Measurements from ENCODE around the gene DENND4A. TPM values are rescaled to one million over a fixed set of nuclear protein-coding genes. Genes with fewer than 3 reads are reported as not detected.
A peak's percentile ranks its signal among the peaks of the same experiment; 100 is the strongest.
"Not testable (repeated sequence)": the region's sequence is repeated elsewhere in the genome, so short reads cannot be mapped to it uniquely, and the experiment has no call there.

The DENND4A gene
- total RNA-seq, 1 experiment from 2014 or later = 62.4 TPM

DNA sequence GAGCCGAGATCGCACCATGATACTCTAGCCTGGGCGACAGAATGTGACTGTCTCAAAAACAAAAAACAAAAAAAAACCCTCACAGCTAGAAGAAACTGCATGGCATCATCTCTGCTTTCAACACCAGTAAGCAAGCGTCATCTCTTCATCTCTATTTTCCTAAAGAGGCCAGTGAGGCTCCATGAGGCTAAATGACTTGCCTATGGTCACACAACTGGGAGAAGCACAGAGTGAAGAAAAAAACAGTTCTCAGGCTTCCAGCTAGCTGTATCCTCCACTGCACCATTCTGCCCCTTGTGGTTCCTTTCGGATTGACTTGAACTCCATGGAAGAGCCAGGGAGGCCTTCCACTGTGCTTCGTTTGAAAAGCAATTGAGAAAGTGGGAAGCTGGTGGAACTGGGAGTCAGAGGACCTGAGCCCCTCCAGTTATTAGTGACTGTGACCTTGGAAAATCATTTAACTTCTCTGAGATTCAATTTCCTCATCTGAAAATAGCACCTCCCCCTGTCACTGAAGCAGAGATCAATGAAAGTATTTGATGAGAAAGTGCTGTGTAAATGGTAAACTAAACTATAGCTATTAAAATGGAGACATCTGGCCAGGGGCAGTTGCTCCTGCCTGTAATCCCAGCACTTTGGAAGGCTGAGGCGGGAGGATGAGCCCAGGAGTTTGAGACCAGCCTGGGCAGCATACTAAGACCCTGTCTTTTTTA is 32.1 kb upstream of the DENND4A start:
- Histone ChIP-seq H3K79me2 (ENCODE audit: low read length) (no peaks in the 10 kb centered on the region), H3K27ac (ENCODE audit: low read length) (no peak overlapping the region), H2AFZ (ENCODE audit: low read length) (no peak overlapping the region; the same call in 1 of the 2 replicates), H3K9ac (ENCODE audit: low read length) (no peak overlapping the region), H3K4me2 (ENCODE audit: low read depth, low read length, poor library complexity, severe bottlenecking) (no peak overlapping the region), H4K20me1 (ENCODE audit: insufficient read depth, low read depth, low read length) (no peaks in the 10 kb centered on the region), H3K9me3 (ENCODE audit: low read length) (no peaks in the 10 kb centered on the region), H3K9me2 (replicated peaks; ENCODE audit: insufficient read depth, low read length) (no peaks in the 10 kb centered on the region), H3K36me3 (ENCODE audit: insufficient read depth, low read length) (no peaks in the 10 kb centered on the region), H3K27me3 (ENCODE audit: low read length) (no peaks in the 10 kb centered on the region), H3K4me3 (ENCODE audit: low read length) (no peak overlapping the region), H3K4me1 (ENCODE audit: low read length) (peaks cover 21% of the 10 kb centered on the region)
- peak; percentile 72 for DNase-seq

DNA sequence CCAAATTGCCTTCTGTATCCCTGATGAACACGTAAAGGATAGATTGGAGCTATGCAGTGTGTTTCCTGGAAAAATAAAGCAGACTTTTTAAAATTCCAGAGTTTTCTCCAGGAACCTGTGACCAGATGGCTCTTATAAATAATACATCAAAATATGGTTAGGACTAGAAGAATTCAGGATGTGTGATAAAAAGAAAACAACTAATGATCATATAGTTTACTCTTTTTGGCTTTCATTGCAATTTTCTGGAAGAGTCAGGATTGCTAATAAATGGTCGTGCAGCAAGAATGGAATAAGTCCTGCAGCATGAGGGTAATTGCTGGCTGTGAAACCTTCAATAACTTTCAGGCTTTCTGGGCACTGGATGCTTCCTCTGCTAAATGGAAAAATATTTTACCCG is 30.2 kb upstream of the DENND4A start:
- H2AFZ ChIP-seq (ENCODE audit: low read length) = no peak overlapping the region

DNA sequence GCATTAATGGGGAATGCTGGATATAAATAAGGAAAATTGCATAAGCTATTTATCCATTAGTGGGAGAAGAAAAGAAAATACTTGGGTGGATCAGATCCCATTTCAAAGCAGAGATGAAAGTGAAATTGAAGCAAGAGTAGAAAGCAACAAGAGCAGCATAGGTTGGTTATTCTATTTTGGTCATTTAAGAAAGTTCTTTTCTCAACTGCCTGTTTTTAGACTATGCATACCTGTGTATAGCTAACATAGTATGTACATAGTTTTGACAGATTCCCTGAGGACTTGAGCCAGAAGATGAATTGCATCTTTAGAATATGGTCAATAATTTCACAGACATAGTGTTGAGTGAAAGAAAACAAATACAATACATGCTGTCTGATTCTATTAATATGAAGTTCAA is 29.0 kb upstream of the DENND4A start:
- Histone ChIP-seq H3K4me1 (ENCODE audit: low read length) (peaks cover 11% of the 10 kb centered on the region), H3K9ac (ENCODE audit: low read length) (no peak overlapping the region), H3K36me3 (ENCODE audit: insufficient read depth, low read length) (no peaks in the 10 kb centered on the region), H4K20me1 (ENCODE audit: insufficient read depth, low read depth, low read length) (no peaks in the 10 kb centered on the region), H3K79me2 (ENCODE audit: low read length) (no peaks in the 10 kb centered on the region), H3K9me2 (replicated peaks; ENCODE audit: insufficient read depth, low read length) (no peaks in the 10 kb centered on the region), H3K27ac (ENCODE audit: low read length) (no peak overlapping the region), H3K9me3 (ENCODE audit: low read length) (no peaks in the 10 kb centered on the region), H2AFZ (ENCODE audit: low read length) (no peak overlapping the region), H3K4me2 (ENCODE audit: low read depth, low read length, poor library complexity, severe bottlenecking) (no peak overlapping the region), H3K4me3 (ENCODE audit: low read length) (no peak overlapping the region), H3K27me3 (ENCODE audit: low read length) (no peaks in the 10 kb centered on the region)
- DNase-seq = no peak

More for the DNA sequence above, 30.2 kb upstream of the DENND4A start:
- Histone ChIP-seq H3K9me3 (ENCODE audit: low read length) (no peaks in the 10 kb centered on the region), H3K36me3 (ENCODE audit: insufficient read depth, low read length) (no peaks in the 10 kb centered on the region), H4K20me1 (ENCODE audit: insufficient read depth, low read depth, low read length) (no peaks in the 10 kb centered on the region), H3K9me2 (replicated peaks; ENCODE audit: insufficient read depth, low read length) (no peaks in the 10 kb centered on the region), H3K27me3 (ENCODE audit: low read length) (no peaks in the 10 kb centered on the region), H3K27ac (ENCODE audit: low read length) (no peak overlapping the region), H3K79me2 (ENCODE audit: low read length) (no peaks in the 10 kb centered on the region), H3K4me2 (ENCODE audit: low read depth, low read length, poor library complexity, severe bottlenecking) (no peak overlapping the region), H3K9ac (ENCODE audit: low read length) (no peak overlapping the region), H3K4me3 (ENCODE audit: low read length) (no peak overlapping the region), H3K4me1 (ENCODE audit: low read length) (peaks cover 22% of the 10 kb centered on the region)
- DNase-seq = no peak

DNA sequence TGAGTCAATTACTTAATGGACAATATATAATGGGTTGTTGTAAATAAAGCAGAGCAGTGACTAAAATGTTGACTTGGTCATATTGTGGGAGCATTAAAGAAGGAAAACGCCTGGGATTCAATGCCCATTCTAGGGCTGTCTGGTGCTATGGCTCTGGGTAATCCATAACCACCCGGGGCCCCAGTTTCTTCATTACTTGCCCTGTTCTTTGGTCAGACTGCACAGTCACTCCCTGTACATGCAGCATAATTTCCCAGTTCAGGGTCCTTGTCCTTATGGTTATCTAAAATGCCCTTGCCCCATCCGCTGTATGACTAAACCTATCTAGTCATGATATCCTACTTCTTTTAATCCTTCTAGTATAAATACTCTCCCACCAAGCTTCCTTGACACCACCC is 27.5 kb upstream of the DENND4A start:
- H3K4me3 ChIP-seq (ENCODE audit: low read length) = no peak overlapping the region
- H2AFZ ChIP-seq (ENCODE audit: low read length) = 0 out of 2 replicates have a peak overlapping the region, but pooled peaks have one; percentile 76
- H3K4me2 ChIP-seq (ENCODE audit: low read depth, low read length, poor library complexity, severe bottlenecking) = peak overlapping the region; percentile 3

DNA sequence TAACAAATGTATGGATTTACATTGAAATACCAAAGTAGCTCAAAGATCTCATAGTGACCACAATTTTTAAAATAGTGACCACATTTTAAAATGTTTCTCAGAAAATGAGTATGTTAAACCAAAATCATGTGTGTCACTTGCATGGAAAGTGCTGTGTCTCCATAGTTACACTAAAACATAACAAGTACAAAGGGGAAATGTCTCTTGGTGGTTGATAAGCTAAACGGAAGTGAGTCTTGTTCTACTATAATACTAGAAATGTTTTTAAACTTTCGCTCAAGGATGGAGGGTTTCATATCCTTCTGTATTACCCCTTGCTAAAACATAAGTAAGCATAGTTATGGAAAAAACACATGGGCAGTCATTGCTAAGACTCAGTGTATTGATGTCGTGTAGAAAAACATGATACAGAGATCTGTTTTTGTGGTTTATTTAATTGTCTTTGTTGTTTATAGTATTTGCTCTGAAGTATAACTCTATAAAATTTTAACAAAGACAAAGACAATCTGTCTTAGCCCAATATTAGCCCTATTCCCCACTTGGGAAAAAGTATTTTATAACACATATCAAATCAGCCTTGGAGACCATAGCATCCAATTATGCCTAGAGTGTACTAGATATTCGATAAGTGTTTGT is 27.0 kb upstream of the DENND4A start:
- Histone ChIP-seq H3K36me3 (ENCODE audit: insufficient read depth, low read length) (no peaks in the 10 kb centered on the region), H3K9me3 (ENCODE audit: low read length) (no peaks in the 10 kb centered on the region), H3K4me1 (ENCODE audit: low read length) (peaks cover 14% of the 10 kb centered on the region), H3K9ac (ENCODE audit: low read length) (no peak overlapping the region), H2AFZ (ENCODE audit: low read length) (peak overlapping the region; percentile 76; the same call in 1 of the 2 replicates), H3K4me3 (ENCODE audit: low read length) (no peak overlapping the region), H3K9me2 (replicated peaks; ENCODE audit: insufficient read depth, low read length) (no peaks in the 10 kb centered on the region), H3K4me2 (ENCODE audit: low read depth, low read length, poor library complexity, severe bottlenecking) (peak overlapping the region; percentile 3), H3K27me3 (ENCODE audit: low read length) (no peaks in the 10 kb centered on the region), H3K27ac (ENCODE audit: low read length) (no peak overlapping the region), H4K20me1 (ENCODE audit: insufficient read depth, low read depth, low read length) (no peaks in the 10 kb centered on the region), H3K79me2 (ENCODE audit: low read length) (no peaks in the 10 kb centered on the region)
- peak; percentile 78 for DNase-seq

More for the DNA sequence above, 27.5 kb upstream of the DENND4A start:
- no peaks in the 10 kb centered on the region for H4K20me1 ChIP-seq (ENCODE audit: insufficient read depth, low read depth, low read length)
- H3K79me2 ChIP-seq (ENCODE audit: low read length) = no peaks in the 10 kb centered on the region
- H3K27ac ChIP-seq (ENCODE audit: low read length) = no peak overlapping the region
- no peaks in the 10 kb centered on the region for H3K9me3 ChIP-seq (ENCODE audit: low read length)
- H3K9me2 ChIP-seq (replicated peaks; ENCODE audit: insufficient read depth, low read length) = no peaks in the 10 kb centered on the region
- H3K4me1 ChIP-seq (ENCODE audit: low read length) = peaks cover 11% of the 10 kb centered on the region
- no peak overlapping the region for H3K9ac ChIP-seq (ENCODE audit: low read length)
- H3K36me3 ChIP-seq (ENCODE audit: insufficient read depth, low read length) = no peaks in the 10 kb centered on the region
- DNase-seq = no peak
- H3K27me3 ChIP-seq (ENCODE audit: low read length) = no peaks in the 10 kb centered on the region

DNA sequence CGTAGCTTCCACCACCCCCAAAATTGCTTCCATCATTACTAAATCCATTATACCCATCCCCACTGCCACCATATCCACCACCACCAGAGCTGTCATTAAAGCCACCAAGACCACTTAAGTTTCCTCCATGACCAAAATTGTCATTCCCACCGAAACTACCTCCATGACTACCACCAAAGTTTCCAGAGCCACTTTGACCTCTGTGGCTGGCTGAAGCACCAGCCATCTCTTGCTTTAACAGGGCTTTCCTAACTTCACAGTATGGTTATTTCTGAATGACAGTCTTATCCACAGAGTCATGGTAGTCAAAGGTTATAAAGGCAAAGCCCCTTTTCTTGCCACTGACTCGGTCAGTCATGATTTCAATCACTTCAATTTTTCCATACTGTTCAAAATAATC is 24.3 kb upstream of the DENND4A start:
- no peaks in the 10 kb centered on the region for H4K20me1 ChIP-seq (ENCODE audit: insufficient read depth, low read depth, low read length)
- no peaks in the 10 kb centered on the region for H3K27me3 ChIP-seq (ENCODE audit: low read length)
- no peak for DNase-seq
- H3K9ac ChIP-seq (ENCODE audit: low read length) = no peak overlapping the region
- H3K9me2 ChIP-seq (replicated peaks; ENCODE audit: insufficient read depth, low read length) = no peaks in the 10 kb centered on the region
- no peak overlapping the region for H3K27ac ChIP-seq (ENCODE audit: low read length)
- no peaks in the 10 kb centered on the region for H3K79me2 ChIP-seq (ENCODE audit: low read length)
- H2AFZ ChIP-seq (ENCODE audit: low read length) = no peak overlapping the region
- H3K4me3 ChIP-seq (ENCODE audit: low read length) = no peak overlapping the region
- no peaks in the 10 kb centered on the region; the same call in 1 of the 2 replicates for H3K9me3 ChIP-seq (ENCODE audit: low read length)
- peaks cover 16% of the 10 kb centered on the region for H3K4me1 ChIP-seq (ENCODE audit: low read length)
- no peaks in the 10 kb centered on the region for H3K36me3 ChIP-seq (ENCODE audit: insufficient read depth, low read length)
- no peak overlapping the region for H3K4me2 ChIP-seq (ENCODE audit: low read depth, low read length, poor library complexity, severe bottlenecking)

DNA sequence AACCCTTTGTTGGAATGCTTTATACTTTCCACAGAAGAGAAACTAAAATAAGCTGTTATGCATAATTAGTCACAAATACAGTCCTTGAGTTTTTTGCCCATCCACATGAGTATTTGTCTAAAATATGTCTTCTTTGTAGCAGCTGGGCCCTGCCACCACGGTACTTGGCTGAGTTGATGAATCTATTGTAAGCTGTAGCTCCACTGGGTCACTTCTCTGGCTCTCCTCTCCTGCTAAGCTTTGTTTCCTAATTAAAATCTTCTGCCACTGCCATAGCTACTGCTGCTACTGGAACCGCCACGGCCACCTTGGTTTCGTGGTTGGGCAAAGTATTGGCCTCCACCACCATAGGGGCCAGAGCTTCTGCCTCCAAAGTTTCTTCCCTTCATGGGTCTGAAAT is 23.9 kb upstream of the DENND4A start:
- not testable (repeated sequence) for H3K9ac ChIP-seq (ENCODE audit: low read length); H2AFZ ChIP-seq (ENCODE audit: low read length); DNase-seq; H3K4me2 ChIP-seq (ENCODE audit: low read depth, low read length, poor library complexity, severe bottlenecking); H3K27ac ChIP-seq (ENCODE audit: low read length); H3K9me3 ChIP-seq (ENCODE audit: low read length); H3K4me3 ChIP-seq (ENCODE audit: low read length); H4K20me1 ChIP-seq (ENCODE audit: insufficient read depth, low read depth, low read length); H3K79me2 ChIP-seq (ENCODE audit: low read length); H3K9me2 ChIP-seq (replicated peaks; ENCODE audit: insufficient read depth, low read length); H3K36me3 ChIP-seq (ENCODE audit: insufficient read depth, low read length); H3K27me3 ChIP-seq (ENCODE audit: low read length)
- H3K4me1 ChIP-seq (ENCODE audit: low read length) = peaks cover 16% of the 10 kb centered on the region

DNA sequence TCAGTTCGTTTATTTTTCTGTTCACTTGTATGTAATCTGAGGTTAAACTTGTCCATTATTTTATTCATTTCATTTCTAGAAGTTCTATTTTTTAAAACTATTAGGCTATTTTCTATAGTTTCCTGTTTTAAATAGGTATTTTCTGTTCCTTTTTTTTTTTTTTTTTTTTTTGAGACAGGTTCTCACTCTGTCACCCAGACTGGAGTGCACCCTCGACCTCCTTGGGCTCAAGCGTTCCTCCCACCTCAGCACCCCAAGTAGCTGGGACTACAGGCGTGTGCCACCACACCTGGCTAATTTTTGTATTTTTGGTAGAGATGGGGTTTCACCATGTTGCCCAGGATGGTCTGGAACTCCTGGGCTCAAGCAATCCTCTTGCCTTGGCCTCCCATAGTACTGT is 22.2 kb upstream of the DENND4A start:
- H3K27ac ChIP-seq (ENCODE audit: low read length) = not testable (repeated sequence)

More for the DNA sequence above, 22.2 kb upstream of the DENND4A start:
- H3K9me2 ChIP-seq (replicated peaks; ENCODE audit: insufficient read depth, low read length); H3K4me3 ChIP-seq (ENCODE audit: low read length); H4K20me1 ChIP-seq (ENCODE audit: insufficient read depth, low read depth, low read length); H3K79me2 ChIP-seq (ENCODE audit: low read length); H3K27me3 ChIP-seq (ENCODE audit: low read length); H3K36me3 ChIP-seq (ENCODE audit: insufficient read depth, low read length); H3K9me3 ChIP-seq (ENCODE audit: low read length); H2AFZ ChIP-seq (ENCODE audit: low read length); H3K9ac ChIP-seq (ENCODE audit: low read length); DNase-seq; H3K4me2 ChIP-seq (ENCODE audit: low read depth, low read length, poor library complexity, severe bottlenecking): not testable (repeated sequence)
- peaks cover 13% of the 10 kb centered on the region for H3K4me1 ChIP-seq (ENCODE audit: low read length)
